Measurements from ENCODE around the gene ABCC6. TPM values are rescaled to one million over a fixed set of nuclear protein-coding genes. Genes with fewer than 3 reads are reported as not detected.
"Not testable (repeated sequence)": the region's sequence is repeated elsewhere in the genome, so short reads cannot be mapped to it uniquely, and the experiment has no call there.

ABCC6 gene
- total RNA-seq, 1 donor, result 0.63 TPM

DNA sequence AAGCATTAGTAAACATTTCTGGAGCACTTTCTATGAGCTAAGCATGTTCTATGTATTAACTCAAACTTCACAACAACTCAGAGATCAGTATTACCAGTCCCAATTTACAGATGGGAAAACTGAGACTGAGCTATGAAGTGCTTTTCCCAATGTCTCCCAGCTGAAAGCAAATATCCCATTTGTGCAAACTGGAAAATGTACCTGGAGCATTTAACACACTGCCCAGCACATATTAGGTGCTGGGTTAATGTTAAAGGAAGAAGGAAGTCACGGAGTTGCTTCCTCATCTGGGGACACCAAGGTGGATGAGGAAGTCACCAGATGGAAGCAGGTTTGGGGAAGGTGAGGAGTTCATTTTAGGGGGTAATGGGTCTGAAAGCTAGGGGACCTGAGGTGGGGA, 66.1 kb downstream of the ABCC6 start:
- no peak overlapping the region for H3K4me3 ChIP-seq (ENCODE audit: low read depth, low read length)
- DNase-seq (ENCODE audit: low read depth), result no peak
- TF ChIP-seq, protein P1, sequence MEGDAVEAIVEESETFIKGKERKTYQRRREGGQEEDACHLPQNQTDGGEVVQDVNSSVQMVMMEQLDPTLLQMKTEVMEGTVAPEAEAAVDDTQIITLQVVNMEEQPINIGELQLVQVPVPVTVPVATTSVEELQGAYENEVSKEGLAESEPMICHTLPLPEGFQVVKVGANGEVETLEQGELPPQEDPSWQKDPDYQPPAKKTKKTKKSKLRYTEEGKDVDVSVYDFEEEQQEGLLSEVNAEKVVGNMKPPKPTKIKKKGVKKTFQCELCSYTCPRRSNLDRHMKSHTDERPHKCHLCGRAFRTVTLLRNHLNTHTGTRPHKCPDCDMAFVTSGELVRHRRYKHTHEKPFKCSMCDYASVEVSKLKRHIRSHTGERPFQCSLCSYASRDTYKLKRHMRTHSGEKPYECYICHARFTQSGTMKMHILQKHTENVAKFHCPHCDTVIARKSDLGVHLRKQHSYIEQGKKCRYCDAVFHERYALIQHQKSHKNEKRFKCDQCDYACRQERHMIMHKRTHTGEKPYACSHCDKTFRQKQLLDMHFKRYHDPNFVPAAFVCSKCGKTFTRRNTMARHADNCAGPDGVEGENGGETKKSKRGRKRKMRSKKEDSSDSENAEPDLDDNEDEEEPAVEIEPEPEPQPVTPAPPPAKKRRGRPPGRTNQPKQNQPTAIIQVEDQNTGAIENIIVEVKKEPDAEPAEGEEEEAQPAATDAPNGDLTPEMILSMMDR (IDR thresholded peaks at IDR 0.05; ENCODE audit: insufficient read depth, low read length), result no peak

DNA sequence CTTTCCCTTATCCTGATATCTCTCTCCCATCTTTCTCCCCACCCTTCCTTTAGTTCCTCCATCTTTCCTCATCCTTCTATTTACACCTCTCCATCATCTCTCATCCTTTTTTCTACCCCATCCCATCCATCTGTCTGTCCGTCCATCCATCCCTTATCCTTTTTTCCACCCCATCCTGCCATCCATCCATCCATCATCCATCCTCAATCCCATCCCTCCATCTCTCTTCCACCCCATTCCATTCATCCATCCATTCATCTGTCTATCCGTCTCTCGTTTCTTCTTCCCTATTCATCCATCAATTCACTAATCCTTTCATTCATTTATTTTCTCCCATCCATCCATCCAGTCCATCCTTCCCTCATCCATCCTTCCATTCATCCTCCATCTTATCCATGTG, 68.1 kb downstream of the ABCC6 start:
- no peak for DNase-seq (ENCODE audit: low read depth)
- H3K4me3 ChIP-seq (ENCODE audit: low read depth, low read length), result no peak overlapping the region
- TF ChIP-seq, protein P1 (IDR thresholded peaks at IDR 0.05; ENCODE audit: insufficient read depth, low read length), result no peak

DNA sequence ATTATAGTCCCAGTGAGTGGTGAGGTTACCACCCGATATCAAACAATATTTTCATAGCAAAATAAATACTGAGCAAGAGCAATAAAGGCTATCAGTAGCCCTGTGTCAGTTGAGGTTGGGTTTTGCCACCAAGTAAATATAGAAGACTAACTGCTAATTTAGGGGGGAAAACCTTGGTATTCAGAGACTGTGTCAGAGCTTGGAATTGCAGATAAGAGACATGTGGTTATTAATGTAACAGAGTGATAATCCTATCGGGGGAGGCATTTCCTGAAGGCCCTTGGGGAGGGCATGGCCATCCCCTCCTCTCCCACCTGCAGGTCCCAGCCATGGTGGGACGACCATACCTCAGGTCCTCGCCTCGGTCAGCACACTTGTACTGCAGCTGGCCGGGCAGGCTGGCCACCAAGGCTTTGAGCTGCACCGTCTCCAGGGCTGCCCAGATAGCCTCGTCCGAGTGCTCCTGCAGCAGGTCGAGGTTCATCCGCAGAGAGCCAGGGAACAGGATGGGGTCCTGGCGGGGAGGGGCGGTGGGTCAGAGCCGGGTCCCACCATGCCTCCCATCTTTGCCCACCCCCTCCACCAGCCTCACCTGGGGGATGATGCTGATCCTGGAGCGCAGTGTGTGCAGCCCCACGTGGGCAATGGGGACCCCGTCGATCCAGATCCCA, 68.9 kb downstream of the ABCC6 start:
- TF ChIP-seq, protein P1 (IDR thresholded peaks at IDR 0.05; ENCODE audit: insufficient read depth, low read length), result no peak
- no peak overlapping the region for H3K4me3 ChIP-seq (ENCODE audit: low read depth, low read length)
- DNase-seq (ENCODE audit: low read depth), result no peak

DNA sequence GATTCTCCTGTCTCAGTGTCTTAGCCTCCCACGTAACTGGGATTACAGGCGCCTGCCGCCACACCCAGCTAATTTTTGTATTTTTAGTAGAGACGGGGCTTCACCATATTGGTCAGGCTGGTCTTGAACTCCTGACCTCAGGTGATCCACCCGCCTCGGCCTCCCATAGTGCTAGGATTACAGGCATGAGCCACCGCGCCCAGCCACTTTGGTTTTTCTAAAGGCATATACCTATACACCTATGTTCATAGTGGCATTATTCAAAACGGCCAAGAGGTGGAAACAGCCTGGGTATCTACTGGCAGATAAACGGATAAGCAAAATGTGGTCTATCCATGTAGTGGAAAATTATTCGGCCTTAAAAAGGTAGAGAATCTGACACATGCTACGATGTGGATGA, 70.3 kb downstream of the ABCC6 start:
- DNase-seq (ENCODE audit: low read depth), result not testable (repeated sequence)

DNA sequence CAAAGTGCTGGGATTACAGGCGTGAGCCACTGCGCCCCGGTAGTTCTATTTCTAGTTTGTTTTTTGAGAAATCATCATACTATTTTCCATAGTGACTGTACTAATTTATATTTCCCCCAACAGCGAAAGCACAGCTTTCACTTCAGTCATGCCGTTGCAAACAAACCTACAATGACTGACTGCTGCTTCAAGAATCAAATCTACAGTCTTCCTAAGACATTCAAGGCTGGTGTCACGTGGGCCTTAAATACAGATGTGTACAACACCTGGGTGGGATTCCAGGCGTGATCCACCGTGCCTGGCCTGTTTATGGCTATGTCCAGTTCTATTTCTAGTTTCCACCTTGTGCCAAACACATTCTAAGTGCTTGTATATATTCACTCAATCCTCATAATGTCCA, 72.0 kb downstream of the ABCC6 start:
- no peak overlapping the region for H3K4me3 ChIP-seq (ENCODE audit: low read depth, low read length)
- no peak for DNase-seq (ENCODE audit: low read depth)
- TF ChIP-seq, protein P1 (IDR thresholded peaks at IDR 0.05; ENCODE audit: insufficient read depth, low read length), result no peak

More for the DNA sequence above, 70.3 kb downstream of the ABCC6 start:
- H3K4me3 ChIP-seq (ENCODE audit: low read depth, low read length), result not testable (repeated sequence)

DNA sequence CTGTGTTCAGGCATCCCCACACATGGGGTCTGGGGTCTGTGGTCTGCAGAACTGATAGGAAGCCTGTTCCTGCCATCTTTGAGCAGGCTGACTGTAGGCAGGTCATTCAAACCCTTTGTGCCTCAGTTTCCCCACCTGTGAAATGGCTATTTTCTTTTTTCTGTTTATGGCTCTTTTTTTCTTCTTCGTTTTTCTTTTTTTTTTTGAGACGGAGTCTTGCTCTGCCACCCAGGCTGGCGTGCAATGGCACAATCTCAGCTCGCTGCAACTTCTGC, 72.5 kb downstream of the ABCC6 start:
- no peak overlapping the region for H3K4me3 ChIP-seq (ENCODE audit: low read depth, low read length)
- TF ChIP-seq, protein P1 (IDR thresholded peaks at IDR 0.05; ENCODE audit: insufficient read depth, low read length), result no peak

DNA sequence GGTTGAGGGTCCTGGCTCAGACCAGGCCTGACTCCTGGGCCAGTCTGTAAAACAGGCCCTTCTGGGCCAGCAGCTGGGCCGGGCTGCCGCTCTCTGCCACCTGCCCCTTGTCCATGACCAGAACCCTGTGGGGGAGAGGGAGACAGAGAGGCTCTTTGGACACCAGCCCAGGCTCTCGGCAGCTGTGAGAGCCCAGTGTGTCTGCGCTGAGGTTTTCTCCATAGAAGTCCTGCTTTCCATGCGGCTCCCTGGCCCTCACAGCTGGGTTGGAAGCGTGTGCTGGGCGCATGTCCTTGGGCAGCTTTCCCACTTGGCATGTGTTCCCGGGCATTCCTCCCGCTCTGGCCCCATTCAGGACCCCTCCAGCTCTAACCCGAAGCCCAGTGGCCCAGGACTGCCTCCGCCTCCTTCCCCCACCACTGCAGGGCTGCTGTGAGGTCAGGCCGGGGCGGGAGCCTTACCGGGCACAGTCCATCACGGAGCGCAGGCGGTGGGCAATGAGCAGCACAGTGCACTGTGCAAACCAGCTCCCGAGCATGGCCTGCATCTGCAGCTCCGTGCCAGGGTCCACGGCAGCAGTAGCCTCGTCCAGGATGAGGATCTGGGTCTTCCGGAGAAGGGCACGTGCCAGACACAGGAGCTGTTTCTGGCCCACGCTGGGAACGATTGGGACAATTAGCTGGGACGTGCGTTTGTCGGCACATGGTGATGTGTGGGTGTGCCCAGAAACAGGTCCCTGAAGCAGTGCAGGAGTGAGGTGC, 73.0 kb downstream of the ABCC6 start:
- H3K4me3 ChIP-seq (ENCODE audit: low read depth, low read length), result no peak overlapping the region
- TF ChIP-seq, protein P1 (IDR thresholded peaks at IDR 0.05; ENCODE audit: insufficient read depth, low read length), result no peak
- DNase-seq (ENCODE audit: low read depth), result peak; percentile 79

More for the DNA sequence above, 72.5 kb downstream of the ABCC6 start:
- no peak for DNase-seq (ENCODE audit: low read depth)
